Measurements from ENCODE around the gene NOD2.

Gene NOD2

GRCh38 chr16:50718061-50718760 is 24.8 kb downstream of the NOD2 start:
- DNase-seq: no peak

- DNase-seq: no peak
These were observed 25.5 kb downstream of the NOD2 start for GRCh38 chr16:50718761-50719400.

GRCh38 chr16:50719401-50720337 is 26.3 kb downstream of the NOD2 start:
- DNase-seq: peak in 1 of 2 donors; percentile 33

- peak in 1 of 2 donors; percentile 34 for DNase-seq
These were observed 28.4 kb downstream of the NOD2 start for GRCh38 chr16:50721549-50722404.

- DNase-seq: no peak
These were observed 29.0 kb downstream of the NOD2 start for GRCh38 chr16:50722405-50722737.

GRCh38 chr16:50722960-50723359 is 29.6 kb downstream of the NOD2 start:
- DNase-seq: no peak

GRCh38 chr16:50724306-50724705 is 30.9 kb downstream of the NOD2 start:
- no peak for DNase-seq

- no peak for DNase-seq
These were observed 38.0 kb downstream of the NOD2 start for GRCh38 chr16:50731130-50731988.

GRCh38 chr16:50731989-50732832 is 38.8 kb downstream of the NOD2 start:
- DNase-seq: no peak

GRCh38 chr16:50733468-50733867 is 40.1 kb downstream of the NOD2 start:
- no peak for DNase-seq

- no peak for DNase-seq
These were observed 42.3 kb downstream of the NOD2 start for GRCh38 chr16:50735629-50736122.

GRCh38 chr16:50736448-50736847 is 43.0 kb downstream of the NOD2 start:
- DNase-seq: no peak

GRCh38 chr16:50737420-50737959 is 44.1 kb downstream of the NOD2 start:
- no peak for DNase-seq

GRCh38 chr16:50739031-50739430 is 45.6 kb downstream of the NOD2 start:
- DNase-seq: no peak

- no peak for DNase-seq
These were observed 47.3 kb downstream of the NOD2 start for GRCh38 chr16:50740736-50741135.

- DNase-seq: no peak
These were observed 47.9 kb downstream of the NOD2 start for GRCh38 chr16:50741225-50741780.

GRCh38 chr16:50741781-50742575 is 48.6 kb downstream of the NOD2 start, which contains the start of gene CYLD:
CYLD (plus strand) TSS chr16:50742086; CDS start chr16:50749699, 7,613 bp downstream.
- peak; percentile 100 for DNase-seq

GRCh38 chr16:50742576-50743200 is 49.3 kb downstream of the NOD2 start:
- peak; percentile 56 to 64 for DNase-seq

All from CD4-positive, alpha-beta T cell treated with Interleukin-1 beta for 1 hour (primary cell).